HG03060 (cell line): Measurements from ENCODE around the gene MAGEB10.
"Not testable (repeated sequence)": the region's sequence is repeated elsewhere in the genome, so short reads cannot be mapped to it uniquely, and the experiment has no call there.

Experiments used
- ATAC-seq: cut with Tn5 transposase; IDR thresholded peaks from one replicate; pipeline ENCODE4 v1.9.1; 2021; ENCODE audit warnings: low read depth, moderate number of reproducible peaks; ENCODE audit not compliant: unreplicated experiment

MAGEB10 gene

DNA sequence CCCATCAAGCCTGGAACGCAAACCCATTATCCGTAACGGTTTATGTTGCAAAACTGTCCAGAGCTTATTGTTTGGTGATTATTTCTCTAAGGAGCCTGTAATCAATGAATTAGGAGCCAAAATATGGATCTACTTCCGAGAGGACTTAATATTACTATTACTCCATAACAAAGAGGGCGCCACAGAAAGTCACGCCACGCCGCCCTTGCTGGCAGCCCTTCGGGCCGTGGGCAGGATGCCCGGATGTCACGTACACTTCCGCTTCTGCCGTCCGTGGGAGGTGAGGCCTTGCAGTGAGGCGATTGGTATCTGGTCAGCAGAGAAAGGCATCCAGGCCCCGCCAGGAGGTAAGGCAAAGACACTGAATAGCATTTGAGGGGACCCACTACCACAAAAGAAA is at the start of gene MAGEB10:
MAGEB10 (plus strand) TSS at position 301 of the 400 bp plus-strand sequence. CDS start 13,317 bp downstream, outside the sequence.
- ATAC-seq: no peak

- ATAC-seq: no peak
These were observed 42.1 kb upstream of the MAGEB10 start for GRCh38 chrX:27765718-27766117.

DNA sequence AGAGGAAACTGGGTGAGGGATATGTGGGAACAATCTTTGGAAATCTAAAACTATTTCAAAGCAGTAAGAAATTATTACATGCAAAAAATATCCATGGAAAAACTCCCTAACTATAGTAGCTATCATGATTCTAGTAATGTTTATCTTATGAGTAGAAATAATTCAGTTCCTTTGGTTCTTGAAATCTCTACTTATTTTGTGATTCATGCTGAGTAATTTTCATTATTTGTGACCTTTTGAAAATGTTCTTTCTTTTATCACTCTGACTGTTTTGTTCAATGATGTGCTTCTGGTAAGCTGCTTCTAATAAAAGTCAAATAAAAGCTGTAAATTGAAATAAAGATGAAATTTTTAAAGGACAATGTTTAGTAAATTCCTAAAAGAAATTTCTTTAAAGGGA is 40.4 kb upstream of the MAGEB10 start:
- ATAC-seq: no peak

DNA sequence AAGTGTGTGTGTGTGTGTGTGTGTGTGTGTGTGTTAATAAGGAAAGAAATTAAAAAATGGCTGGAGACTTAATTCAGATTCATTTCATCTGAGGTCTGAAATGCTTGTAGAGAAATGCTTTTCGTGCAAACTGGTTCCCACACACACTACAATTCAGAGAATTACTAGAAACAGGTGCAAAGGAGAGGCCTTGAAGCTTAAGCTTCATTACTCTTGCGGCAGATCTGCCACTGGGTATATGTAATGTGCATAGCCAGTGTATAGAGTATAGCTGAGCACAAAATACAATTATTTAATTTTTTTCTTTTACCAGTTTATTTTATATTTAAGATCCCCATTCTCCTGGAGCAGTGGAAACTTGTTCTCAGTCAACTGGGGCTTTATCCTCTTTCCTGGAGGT is 31.8 kb upstream of the MAGEB10 start:
- ATAC-seq: no peak

GRCh38 chrX:27796640-27797257 is 11.0 kb upstream of the MAGEB10 start:
- no peak for ATAC-seq

DNA sequence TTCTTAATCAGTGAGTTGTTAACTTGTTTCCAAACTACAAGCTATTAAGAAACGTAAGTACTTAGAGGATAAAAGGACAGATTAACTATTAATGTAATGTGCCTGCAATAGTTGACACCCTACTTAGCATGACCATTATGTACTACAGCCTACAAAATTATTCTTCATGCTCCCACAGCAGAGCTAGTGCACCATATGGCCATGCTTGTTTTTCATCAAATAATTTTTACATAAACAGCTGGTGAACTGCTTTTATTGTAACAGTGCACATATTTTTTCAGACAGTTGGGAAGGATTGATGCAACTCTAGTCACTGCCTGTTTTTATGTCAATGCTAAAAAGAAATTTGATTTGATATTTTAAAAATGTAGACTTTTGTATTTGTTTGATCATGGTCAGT is 10.2 kb upstream of the MAGEB10 start:
- no peak for ATAC-seq

- ATAC-seq: no peak
These were observed 436 bp downstream of the MAGEB10 start for GRCh38 chrX:27808226-27808625.

DNA sequence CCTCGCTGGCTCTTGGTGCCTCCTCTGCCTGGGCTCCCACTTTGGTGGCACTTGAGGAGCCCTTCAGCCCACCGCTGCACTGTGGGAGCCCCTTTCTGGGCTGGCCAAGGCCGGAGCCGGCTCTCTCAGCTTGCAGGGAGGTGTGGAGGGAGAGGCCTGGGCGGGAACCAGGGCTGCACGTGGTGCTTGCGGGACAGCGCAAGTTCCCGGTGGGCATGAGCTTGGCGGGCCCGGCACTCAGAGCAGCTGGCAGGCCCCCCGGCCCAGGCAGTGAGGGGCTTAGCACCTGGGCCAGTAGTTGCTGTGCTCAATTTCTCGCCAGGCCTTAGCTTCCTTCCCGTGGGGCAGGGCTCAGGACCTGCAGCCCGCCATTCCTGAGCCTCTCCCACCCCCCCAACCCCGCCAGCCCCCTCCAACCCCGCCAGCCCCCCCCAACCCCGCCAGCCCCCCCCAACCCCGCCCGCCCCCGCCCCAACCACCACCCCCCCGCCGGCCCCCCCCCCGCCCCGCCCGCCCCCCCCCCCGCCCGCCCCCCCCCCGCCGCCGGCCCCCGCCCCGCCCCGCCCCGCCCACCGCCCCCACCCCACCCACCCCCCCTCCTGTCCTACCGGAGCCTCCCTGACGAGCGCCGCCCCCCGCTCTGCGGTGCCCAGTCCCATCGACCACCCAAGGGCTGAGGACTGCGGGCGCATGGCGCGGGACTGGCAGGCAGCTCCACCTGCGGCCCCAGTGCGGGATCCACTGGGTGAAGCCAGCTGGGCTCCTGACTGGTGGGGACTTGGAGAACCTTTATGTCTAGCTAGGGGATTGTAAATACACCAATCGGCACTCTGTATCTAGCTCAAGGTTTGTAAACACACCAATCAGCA is 1.4 kb downstream of the MAGEB10 start:
- not testable (repeated sequence) for ATAC-seq

- no peak for ATAC-seq
These were observed 7.4 kb downstream of the MAGEB10 start for GRCh38 chrX:27815209-27815608.

DNA sequence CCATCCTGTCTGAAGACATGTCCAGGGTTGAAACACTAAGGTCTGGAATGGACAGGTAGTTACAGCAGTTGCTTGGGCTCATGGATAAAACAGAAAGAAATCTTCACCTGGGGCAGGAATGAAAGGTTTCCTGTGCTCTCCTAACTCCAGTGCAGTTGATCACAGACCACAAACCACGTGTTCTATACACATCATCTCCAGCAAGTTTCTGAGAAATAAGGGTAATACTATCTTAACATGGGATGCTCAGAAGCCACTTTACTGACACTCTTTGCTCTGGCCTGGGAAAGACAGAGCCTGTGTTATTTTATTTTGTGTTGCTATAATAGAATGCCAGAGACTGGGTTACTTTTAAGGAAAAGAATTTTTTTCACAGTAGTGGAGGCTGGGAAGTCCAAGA is 16.0 kb downstream of the MAGEB10 start:
- no peak for ATAC-seq

- no peak for ATAC-seq
These were observed 30.4 kb downstream of the MAGEB10 start for GRCh38 chrX:27838185-27838584.

DNA sequence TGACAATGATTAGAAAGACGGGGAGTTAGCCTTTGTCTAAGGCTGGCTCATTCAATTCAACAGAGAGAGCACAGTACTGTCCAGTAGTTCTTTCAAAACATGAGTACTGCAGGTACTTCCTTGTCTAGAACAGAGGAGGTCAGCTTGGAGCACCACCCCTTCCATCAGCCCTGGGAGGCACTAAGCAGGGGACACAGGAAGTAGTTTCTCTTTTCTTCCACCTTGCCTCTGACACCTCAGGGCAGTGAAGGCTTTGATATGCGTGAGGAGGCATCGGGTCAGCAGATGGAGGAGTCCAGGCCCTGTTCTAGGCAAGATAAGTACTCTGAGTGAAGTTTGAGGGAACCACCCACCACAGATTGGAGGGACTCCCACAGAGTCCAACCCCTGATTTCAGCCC is 33.1 kb downstream of the MAGEB10 start:
- ATAC-seq: no peak

- ATAC-seq: no peak
These were observed 35.1 kb downstream of the MAGEB10 start for GRCh38 chrX:27842859-27843258.

- ATAC-seq: no peak
These were observed 52.5 kb downstream of the MAGEB10 start for GRCh38 chrX:27860337-27860736.

DNA sequence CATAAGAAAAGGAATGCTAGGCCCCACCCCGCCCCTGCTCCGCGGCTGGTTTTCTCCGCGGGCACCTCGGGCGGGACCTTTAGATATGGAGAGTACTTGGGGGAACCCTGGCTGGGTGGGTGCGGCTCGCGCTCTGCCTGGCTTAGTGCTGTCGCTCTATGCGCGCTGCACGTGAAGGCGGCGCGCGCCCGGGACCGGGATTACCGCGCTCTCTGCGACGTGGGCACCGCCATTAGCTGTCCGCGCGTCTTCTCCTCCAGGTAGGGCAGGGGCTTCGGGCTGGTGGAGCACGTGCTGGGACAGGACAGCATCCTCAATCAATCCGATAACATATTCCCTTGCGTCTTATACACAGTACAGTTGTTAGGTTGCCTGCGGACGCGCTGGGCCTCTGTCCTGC is 56.0 kb downstream of the MAGEB10 start:
- ATAC-seq: no peak
